SU-DHL-6 (cell line): Measurements from ENCODE around the gene TSGA10IP.

Source experiments
- EZH2phosphoT487 ChIP-seq: fragments of 200-600 bp; sonication (generic), shearing (Covaris generic); conservative IDR thresholded peaks from 2 replicates; pipeline ENCODE4 v1.6.1; 2018; ENCODE audit warnings: mild to moderate bottlenecking, antibody characterized with exemption, low read length, moderate library complexity, mixed read lengths
- TF ChIP-seq, protein P1 (sequence below): fragments of 200-600 bp; sonication (generic); IDR thresholded peaks from one replicate; pipeline ENCODE4 v1.5.1; 2017; ENCODE audit warnings: antibody characterized with exemption, mild to moderate bottlenecking, low read length, moderate library complexity; ENCODE audit not compliant: insufficient read depth, poor library complexity, severe bottlenecking

DNA sequence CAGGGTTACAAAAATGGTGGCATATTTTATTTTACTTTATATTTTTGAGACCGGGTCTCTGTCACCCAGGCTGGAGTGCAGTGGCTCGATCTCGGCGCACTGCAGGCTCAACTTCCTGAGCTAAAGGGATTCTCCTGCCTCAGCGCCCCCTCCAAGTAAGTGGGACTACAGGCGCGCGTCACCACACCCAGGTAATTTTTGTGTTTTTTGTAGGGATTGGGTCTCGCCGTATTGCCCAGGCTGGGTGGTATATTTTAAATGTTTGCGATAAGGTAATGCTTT lies 44.4 kb upstream of the TSGA10IP start:
- TF ChIP-seq, protein P1, sequence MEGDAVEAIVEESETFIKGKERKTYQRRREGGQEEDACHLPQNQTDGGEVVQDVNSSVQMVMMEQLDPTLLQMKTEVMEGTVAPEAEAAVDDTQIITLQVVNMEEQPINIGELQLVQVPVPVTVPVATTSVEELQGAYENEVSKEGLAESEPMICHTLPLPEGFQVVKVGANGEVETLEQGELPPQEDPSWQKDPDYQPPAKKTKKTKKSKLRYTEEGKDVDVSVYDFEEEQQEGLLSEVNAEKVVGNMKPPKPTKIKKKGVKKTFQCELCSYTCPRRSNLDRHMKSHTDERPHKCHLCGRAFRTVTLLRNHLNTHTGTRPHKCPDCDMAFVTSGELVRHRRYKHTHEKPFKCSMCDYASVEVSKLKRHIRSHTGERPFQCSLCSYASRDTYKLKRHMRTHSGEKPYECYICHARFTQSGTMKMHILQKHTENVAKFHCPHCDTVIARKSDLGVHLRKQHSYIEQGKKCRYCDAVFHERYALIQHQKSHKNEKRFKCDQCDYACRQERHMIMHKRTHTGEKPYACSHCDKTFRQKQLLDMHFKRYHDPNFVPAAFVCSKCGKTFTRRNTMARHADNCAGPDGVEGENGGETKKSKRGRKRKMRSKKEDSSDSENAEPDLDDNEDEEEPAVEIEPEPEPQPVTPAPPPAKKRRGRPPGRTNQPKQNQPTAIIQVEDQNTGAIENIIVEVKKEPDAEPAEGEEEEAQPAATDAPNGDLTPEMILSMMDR: no peak
- TF ChIP-seq EZH2phosphoT487: no peak
